ACHN (cell line): ENCODE data around the gene ASTN2.

ENCODE experiments used
- DNase-seq: peaks from one replicate; pipeline ENCODE4 v3.0.0-alpha.2; 2015
- in situ Hi-C: cut with HindIII; loops from 2 replicates; pipeline ENCODE4 v1.10.0; 2017; ENCODE audit warnings: low sequenced_read_pairs, low pct_ligation_motif_present, low pct_unique_long_range_greater_than_20kb

The ASTN2 gene

GRCh38 chr9:117278020-117278419 is 136.8 kb downstream of the ASTN2 start:
- DNase-seq = no peak
- in situ Hi-C loops = no loop called here

GRCh38 chr9:117276444-117276843 is 138.4 kb downstream of the ASTN2 start:
- DNase-seq = no peak
- in situ Hi-C loops = no loop called here

GRCh38 chr9:117273612-117274011 is 141.2 kb downstream of the ASTN2 start:
- in situ Hi-C loops = no loop called here

DNA sequence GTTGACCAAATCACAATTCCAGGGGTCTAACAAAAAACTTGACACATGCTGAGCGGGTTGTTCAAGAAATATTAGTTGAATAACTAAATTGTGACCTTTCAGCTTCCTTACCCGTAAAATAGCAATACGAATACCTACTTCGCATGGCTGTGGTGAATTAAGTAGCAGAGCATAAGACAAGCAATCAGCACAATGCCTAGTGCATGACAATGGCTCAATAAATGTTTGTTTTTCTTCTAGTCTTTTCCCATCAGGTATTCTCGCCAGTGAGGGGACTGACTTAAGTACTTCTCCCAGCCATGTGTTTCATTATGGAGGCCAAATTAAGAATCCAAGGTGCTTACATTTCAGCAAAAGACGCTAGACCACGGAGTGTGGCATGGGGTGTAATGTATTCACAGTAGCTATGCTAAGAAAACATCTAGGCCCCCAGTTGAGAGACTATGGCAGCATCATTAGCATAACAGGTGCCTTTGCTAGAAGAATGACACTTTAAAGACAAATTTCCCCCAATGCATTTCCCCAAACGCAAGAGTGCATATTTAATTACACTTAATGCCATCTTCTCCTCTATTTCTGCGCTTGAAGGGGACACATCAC is 145.9 kb downstream of the ASTN2 start:
- no peak for DNase-seq
- in situ Hi-C loops = no loop called here

More at GRCh38 chr9:117273612-117274011, 141.2 kb downstream of the ASTN2 start:
- DNase-seq = no peak

DNA sequence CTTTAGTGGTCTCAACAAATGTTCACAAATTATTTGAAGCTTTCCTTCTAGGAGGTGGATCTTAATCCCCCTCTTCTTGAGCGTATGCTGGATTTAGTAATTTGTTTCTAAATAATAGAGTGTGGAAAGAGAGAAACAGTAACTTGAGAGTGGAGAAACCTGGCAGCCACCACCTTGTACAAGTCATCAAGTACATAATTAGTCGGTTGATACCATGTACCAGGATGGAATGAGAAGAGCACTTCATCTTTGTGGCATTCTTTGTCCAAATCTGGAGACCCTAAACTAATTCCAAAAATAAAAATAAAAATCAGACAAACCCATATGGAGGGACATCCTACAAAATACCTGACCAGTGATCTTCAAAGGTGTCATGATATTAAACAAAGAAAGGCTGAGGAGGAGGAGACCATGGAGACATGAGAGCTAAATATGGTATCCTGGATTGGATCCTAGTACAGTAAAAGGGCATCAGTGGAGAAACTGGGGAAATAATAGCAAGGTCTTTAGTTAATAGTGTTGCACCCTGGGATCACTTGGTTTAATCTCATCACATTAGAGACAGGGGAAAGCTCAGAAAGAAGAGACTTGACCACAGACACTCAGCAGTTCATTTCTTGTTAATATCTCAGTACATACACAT is 147.9 kb downstream of the ASTN2 start:
- no peak for DNase-seq
- in situ Hi-C loops = no loop called here

- DNase-seq = no peak
- in situ Hi-C loops = no loop called here
Observed at GRCh38 chr9:117265253-117265652, 149.6 kb downstream of the ASTN2 start.

DNA sequence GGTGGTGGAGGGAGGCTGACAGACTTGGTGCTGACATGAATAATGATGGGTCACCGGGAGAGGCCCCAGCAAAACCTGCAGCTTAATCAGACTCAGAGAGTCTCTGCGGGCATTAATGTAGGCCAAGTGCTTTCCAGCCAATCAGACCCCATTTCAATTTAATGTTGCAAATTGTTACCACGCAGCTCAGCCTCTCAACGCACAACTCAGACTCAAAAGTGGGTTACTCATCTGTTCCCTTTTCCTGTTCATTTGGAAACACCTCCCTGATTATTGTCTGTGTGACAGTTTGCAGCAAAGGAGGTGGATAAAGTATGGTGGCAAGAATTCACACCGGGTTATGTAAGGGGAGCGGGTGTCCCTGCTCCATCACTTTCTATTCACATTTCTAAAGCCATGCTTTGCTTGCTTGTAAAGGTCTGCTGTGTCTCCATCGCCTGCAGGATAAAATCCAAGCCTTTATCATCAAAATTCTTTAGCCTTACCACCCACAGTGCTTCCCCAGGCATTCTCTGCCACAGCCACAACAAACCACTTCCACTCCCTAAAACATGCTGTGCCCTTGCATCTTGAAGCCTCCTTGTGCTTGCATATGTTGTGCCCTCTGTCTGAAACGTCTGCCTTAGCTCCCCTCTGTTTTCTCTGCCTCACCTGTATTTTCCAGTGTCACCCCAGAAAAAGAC is 156.5 kb downstream of the ASTN2 start:
- in situ Hi-C loops = no loop called here
- no peak for DNase-seq

GRCh38 chr9:117253261-117253660 is 161.6 kb downstream of the ASTN2 start:
- in situ Hi-C loops = no loop called here
- no peak for DNase-seq

- DNase-seq = no peak
- in situ Hi-C loops = no loop called here
Observed at GRCh38 chr9:117250610-117251215, 164.1 kb downstream of the ASTN2 start.

DNA sequence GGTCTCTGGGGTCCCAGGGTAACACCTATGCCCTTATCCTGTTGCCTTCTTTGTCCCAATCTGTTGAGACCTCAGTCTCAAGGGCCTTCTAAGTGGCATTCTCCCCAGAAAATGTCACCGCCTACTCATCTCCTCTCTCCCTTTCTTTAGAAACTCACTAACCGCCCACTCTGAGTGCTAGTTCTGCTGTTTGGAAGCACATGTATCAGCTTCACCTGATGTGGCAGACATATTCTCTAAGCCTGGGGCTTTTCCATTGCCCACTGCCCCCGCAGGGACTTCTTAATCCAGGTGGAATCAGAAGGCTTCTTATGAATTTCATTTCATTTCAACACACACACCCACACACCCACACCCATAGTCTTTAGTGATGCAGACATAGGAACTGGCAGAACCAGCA is 165.1 kb downstream of the ASTN2 start:
- no peak for DNase-seq
- in situ Hi-C loops = no loop called here

GRCh38 chr9:117247266-117247665 is 167.6 kb downstream of the ASTN2 start:
- in situ Hi-C loops = no loop called here

DNA sequence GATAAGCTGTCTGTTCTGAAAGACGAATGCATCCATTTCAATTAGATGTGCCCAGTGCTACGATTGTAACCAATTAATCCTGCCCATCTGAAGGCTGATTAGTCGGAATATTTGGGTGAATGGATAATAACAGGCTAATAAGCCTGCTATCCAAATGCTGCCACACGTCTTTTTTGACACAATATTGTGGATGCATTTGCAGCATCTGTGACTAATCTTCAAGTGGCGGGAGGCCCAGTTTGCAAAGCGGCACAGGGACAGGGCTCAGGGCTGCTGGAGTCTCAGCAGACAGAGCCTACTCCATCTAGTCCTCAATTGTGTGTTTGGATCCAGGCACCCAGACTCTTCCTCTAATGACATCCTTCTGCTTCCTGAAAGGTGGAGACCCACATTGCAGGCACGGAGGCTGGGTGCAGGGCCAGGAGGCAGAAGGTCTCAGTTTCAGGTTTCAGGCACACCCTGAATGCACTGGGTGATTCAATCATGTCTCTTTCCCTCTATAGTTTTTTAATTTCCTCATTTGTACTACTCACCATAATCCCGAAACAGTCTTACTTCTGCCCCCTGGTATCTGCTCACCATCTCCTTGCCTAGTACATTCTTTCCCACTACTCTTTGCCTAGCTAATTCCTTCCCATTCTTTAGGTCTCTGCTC is 169.6 kb downstream of the ASTN2 start:
- in situ Hi-C loops = no loop called here
- no peak for DNase-seq

More at GRCh38 chr9:117247266-117247665, 167.6 kb downstream of the ASTN2 start:
- peak; percentile 27 for DNase-seq

- DNase-seq = no peak
Observed at GRCh38 chr9:117242082-117242481, 172.8 kb downstream of the ASTN2 start.

GRCh38 chr9:117239428-117239827 is 175.4 kb downstream of the ASTN2 start:
- in situ Hi-C loops = no loop called here
- DNase-seq = no peak

More at GRCh38 chr9:117242082-117242481, 172.8 kb downstream of the ASTN2 start:
- in situ Hi-C loops = no loop called here

GRCh38 chr9:117234103-117234502 is 180.8 kb downstream of the ASTN2 start:
- no peak for DNase-seq
- in situ Hi-C loops = no loop called here

- in situ Hi-C loops = no loop called here
- DNase-seq = no peak
Observed at GRCh38 chr9:117233016-117233415, 181.8 kb downstream of the ASTN2 start.

DNA sequence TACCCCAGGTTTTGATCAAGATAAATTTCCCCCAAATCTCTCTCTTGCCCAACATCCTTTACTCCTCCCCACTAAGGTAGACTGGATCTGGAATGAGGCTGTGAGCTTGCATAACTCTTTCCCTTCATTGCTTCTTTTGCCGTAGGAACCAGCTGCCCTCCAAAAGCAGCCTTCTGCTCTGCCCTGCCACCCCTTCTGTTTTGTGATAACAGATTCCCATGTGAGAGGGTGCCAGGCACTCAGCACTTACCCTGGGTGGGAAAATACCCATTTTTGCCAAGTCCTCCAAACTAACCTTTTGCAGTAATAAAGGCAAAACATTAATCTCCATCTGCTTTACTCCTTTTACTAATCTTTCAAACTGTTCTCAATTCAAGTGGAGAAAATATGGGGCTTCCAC is 182.6 kb downstream of the ASTN2 start:
- in situ Hi-C loops = no loop called here
- no peak for DNase-seq

DNA sequence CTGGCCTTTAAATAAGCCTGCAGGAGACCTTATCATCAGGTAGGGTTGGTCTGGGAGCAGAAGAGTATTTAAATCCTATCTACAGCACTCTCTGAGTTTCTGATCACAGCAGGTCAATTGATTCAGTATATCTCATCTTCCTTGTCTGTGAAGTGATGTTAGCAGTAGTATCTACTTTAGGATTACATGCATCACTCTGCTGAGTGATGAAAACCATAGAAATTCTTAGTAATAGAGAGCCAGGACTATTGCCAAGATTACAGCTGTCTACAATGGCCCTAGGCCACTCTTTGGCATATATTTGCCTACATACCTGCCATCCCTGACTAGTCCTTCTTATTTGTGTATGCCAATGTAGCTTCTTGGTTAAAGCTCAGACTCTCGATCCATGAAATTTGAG is 183.8 kb downstream of the ASTN2 start:
- in situ Hi-C loops = no loop called here
- no peak for DNase-seq

DNA sequence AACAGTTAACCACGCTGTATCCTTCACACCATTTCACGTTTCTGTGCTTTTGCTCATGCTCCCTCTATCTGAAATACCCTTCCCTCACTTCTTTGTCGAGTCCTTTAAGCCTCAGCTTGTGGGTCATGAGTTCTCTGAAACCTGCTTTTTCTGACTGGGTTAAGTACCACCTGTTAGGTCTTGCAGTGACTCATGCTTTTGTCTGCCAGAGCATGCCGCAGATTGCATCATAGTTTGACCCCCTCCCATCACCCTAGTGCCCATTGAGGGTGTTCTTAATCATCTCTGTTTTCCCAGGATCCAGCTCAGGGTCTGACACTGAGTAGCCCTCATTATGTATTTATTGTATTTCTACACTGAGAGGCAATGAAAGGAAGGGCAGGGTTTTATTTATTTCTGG is 190.2 kb downstream of the ASTN2 start:
- in situ Hi-C loops = no loop called here
- DNase-seq = no peak
